GM03348 (cell line): Measurements from ENCODE around the gene POMGNT2.
"Not testable (repeated sequence)": the region's sequence is repeated elsewhere in the genome, so short reads cannot be mapped to it uniquely, and the experiment has no call there.

Experiments used
- DNase-seq: peaks from one replicate; pipeline ENCODE4 v3.0.0; 2012; ENCODE audit warnings: low spot score

Gene POMGNT2

DNA sequence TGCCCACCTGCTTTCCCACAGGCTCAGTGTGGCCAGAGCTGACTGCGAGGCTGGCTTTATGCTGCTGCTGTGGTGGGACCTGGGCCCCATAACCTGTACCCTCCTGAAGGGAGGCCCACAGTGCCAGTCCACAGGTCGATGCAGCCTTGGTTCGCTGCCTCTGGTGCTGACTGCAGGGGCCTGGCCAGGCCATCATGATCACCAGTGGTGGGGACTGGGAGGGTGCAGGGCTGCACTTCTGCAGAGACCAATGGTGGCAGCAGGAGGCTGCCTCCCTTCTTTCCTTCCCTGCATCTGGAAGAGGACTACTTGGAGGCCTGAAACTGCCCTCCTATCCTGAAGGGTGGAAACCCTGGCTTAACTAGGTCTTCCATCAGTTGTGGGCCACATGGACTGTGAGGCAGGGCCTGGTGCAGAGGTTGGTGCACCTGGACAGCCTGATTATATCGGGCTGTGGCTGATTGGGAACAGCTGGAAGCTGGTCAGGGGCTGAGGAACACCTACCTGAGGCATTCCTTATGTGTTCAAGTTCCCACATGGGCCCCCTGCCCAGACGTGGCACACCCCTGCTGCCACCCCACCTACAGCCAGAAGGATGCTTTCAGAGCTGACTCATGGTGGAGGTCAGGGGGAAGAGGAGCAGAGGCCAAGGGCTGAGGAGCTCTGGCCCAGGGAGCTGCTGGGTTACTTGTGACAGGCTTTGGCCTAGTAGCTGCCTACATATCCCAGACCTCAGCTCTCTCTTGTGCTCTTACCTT is 29.8 kb downstream of the POMGNT2 start:
- DNase-seq, result no peak

GRCh38 chr3:43074901-43075689 is 30.8 kb downstream of the POMGNT2 start:
- no peak for DNase-seq

GRCh38 chr3:43074482-43074881 is 31.4 kb downstream of the POMGNT2 start:
- DNase-seq, result no peak

GRCh38 chr3:43073836-43074220 is 32.1 kb downstream of the POMGNT2 start:
- no peak for DNase-seq

DNA sequence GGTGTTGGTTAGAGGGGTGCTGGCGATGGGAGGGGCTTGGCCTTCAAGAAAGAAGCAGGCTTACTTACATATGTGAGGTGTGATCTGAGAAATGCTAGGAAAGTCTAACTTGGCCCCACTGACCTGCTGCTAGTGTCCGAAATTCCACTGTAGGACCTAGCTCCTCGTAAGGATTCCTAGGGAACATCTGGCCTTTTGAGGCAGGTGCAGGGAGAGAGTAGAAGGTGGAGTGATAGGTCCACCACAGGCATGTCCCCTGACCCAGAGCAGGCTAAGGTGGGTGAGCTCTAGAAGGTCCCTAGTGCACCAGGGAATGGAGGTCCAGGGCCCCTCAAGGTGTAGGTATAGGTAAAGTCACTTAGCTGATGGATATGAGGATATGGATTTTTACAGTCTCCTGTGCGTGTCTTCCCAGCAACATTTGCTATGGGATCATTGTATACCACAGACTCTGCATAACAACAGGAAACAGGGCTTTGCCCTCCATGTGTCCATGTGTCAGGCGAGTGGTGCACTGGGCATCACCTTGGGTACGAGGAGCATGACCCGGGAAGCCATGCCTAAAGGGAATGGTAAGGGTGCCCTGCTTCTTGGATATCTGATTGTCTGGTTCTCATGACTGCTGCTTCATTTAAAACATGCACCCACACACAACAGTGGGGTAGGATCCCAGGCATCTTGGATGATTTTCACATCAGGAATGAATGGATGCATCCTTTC is 32.6 kb downstream of the POMGNT2 start:
- no peak for DNase-seq

DNA sequence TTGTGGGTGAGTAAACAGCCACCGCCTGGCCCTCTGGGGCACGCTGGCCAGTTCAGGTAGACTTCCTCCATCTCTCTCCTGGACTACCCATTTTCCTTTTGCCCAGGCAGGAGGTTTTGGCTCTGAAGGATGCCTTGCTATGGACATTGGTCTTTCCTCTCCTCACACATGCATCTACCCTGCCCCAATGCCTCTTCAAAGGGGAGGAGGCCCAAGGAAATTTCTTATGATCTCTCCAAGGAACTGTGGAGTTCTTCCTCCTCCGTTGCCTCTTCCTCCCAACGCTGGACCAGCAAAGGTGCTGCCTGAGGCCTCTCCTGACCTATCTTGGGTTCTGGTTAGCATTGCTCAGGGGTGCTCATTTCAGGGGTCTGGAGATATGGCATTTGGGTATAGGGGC is 33.5 kb downstream of the POMGNT2 start:
- DNase-seq, result no peak

GRCh38 chr3:43071313-43071893 is 34.5 kb downstream of the POMGNT2 start:
- DNase-seq, result no peak

DNA sequence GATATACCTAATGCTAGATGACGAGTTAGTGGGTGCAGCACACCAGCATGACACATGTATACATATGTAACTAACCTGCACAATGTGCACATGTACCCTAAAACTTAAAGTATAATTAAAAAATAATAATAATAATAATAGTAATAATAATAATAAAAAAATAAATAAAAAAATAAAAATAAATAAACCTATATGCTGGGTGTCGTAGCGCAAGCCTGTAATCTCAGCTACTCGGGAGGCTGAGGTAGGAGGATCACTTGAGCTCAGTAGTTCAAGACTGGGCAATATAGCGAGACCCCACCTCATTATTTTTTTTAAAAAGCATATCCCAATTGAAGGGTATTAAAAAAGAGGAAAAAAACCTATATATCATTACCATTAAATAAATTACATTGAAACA is 35.2 kb downstream of the POMGNT2 start:
- not testable (repeated sequence) for DNase-seq

DNA sequence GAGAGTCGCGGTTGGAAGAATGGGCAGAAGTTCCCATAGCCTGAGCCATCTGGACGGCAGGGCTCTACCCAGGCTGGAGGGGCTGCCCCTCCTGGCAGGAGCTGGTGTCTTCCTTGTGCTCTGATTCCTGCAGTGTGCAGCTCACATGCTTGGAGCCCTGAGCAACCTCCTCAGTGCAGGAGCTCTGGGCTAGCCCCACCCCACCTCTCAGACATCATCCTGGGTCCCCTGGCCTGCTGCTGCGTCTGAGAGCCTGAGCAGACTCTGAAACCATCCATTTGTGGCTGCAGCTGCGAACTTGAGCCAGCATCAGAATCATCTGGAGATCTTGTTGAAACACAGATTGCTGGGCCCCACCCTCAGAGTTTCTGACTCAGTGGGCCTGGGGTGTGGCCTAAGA is 42.8 kb downstream of the POMGNT2 start:
- no peak for DNase-seq

- no peak for DNase-seq
These were observed 43.3 kb downstream of the POMGNT2 start for GRCh38 chr3:43062564-43063040.

DNA sequence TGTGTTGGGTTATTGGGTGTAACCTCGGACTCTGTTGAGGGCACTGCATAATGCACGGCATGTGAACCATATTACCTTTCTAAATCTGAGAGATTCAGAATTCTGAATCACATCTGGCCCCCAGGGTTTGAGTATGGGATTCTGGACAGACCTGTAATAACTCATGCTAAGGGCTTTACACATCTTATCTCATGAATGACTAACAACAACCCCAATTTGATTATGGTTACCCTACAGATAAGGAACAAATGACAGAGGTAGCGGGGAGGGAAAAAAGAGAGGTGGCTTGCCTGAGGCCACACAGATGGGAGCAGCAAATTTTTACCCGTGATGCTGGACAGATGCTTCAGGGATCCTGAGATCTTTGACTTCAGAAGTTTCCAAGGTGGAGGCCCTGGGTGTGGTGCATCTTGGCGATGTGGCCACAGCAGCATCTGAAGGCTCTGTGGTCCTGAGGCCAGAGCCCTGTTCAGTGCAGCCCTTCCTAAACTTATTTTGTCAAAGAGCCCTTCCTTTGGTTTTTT is 43.8 kb downstream of the POMGNT2 start:
- no peak for DNase-seq

DNA sequence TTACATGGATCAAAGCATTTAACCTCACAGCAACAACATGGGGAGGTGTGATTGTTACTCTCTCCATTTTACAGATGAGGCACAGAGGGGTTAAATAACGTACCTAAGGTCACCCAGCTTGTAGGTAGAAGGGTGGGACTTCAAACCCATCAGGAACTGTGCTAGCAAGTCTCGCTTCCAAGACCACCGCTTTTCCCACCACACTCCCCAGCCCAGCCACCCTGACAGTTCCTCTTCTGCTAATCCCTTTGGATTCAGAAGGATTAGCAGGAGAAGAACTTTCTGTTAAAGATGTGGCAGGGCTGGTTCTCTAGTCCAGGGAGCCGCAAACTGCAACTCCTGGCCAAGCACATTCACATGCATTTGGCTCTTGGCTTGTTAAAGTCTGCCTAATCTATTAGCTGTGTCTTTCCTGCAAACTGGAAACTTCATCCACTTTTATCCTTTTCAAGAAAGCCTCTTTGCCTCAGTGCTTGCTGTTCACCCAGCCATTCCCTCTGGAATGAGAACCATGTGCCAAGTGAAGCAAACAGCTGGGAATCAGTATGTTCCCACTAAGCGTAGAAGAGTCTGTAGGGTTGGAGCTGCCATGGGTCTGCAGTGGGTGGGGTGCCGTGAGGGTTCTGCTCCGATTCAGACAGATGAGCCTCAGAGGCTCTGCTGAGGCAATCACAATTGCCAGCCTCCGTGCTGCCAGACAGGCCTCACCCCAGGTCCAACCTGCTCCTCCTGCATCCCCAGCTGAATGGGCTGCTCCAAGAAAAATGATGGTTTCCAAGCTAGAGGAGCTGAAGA is 44.6 kb downstream of the POMGNT2 start:
- DNase-seq, result no peak

- DNase-seq, result no peak
These were observed 46.4 kb downstream of the POMGNT2 start for GRCh38 chr3:43059456-43059855.

- no peak for DNase-seq
These were observed 49.8 kb downstream of the POMGNT2 start for GRCh38 chr3:43055806-43056770.

GRCh38 chr3:43055393-43055792 is 50.5 kb downstream of the POMGNT2 start:
- no peak for DNase-seq

DNA sequence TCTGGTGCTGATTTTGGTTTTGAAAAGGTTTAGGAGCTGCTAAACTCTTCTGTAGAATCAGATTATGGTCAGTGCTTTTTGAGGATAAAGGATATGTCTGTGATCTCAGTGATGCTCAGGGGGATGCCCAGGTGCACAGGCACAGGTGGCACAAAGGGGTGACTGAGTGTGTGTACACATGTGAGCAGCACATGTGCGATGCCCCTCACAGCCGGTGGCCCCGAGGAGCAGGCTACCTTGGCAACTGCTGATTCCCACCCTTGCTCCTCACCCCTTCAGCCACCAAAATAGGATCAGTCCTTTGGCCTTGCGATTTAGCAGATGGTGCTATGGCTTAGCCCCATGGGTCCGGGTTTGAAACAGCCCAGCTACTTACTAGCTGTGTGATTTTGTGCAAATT is 51.1 kb downstream of the POMGNT2 start:
- no peak for DNase-seq

- DNase-seq, result no peak
These were observed 52.6 kb downstream of the POMGNT2 start for GRCh38 chr3:43053291-43053690.

DNA sequence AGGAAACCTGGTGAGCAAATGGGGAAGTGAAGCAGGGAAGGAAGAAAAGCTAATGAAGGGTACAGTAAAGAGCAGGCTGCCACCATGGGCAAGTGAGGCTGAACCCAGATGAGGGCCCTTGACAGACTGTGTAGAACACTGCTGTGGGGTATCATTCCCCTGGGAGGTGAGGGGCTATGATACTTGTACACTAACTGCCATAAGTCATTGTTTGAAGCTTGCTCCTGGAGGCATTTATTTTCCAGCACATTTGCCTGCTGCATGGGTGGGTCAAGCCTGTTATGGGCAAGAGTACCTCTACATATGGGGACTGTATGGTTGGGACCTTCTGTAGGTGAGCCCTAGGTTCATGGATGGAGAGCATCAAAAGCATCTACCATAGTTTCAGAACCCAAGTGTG is 57.4 kb downstream of the POMGNT2 start:
- DNase-seq, result no peak

DNA sequence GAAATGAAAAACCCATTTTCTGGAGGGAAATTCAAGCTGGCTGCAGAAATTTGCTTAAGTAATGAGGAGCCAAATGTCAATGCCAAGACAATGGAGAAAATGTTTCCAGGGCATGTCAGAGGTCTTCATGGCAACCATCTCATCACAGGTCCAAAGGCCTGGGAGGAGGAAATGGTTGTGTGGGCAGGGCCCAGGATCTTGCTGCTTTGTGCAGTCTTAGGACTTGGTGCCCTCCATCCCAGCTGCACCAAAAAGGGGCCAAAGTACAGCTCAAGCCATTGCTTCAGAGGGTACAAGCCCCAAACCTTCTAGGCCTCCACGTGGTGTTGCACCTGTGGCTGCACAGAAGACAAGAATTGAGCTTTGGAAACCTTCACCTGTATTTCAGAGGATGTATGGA is 59.3 kb downstream of the POMGNT2 start:
- no peak for DNase-seq

- DNase-seq, result not testable (repeated sequence)
These were observed 60.8 kb downstream of the POMGNT2 start for GRCh38 chr3:43045079-43045478.
